ENCODE measurements around the gene KLHL34. TPM values are rescaled to one million over a fixed set of nuclear protein-coding genes. Genes with fewer than 3 reads are reported as not detected.

KLHL34 gene
- total and polyA plus RNA-seq, 2 of the 13 experiments (the other 11 are each of a cell fraction or from before 2014, with no cell fraction given) = not detected

DNA sequence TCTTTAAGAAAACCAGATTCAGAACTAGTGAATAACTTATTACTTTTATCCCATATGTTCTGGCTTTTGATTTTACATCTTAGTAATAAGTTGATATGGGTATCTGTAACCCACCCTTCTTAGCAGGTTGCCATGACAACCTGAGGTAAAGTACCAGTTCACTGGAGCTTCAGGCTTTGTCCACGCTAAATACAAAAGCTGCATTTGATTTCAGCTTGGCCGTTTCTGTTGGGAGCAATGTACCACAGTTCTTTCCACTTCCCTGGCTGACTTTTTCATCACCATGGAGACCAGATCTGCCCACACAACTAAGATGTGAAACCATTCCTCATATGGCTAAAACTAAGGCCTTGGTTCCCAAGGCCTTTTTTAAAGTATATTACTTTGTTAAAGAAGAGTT, 26.1 kb downstream of the KLHL34 start:
- CTCF ChIA-PET (ENCODE audit: low intra/inter-chr PET ratio, low total read pairs) = no interaction called here
- no peak overlapping the region for H3K4me3 ChIP-seq (replicated peaks in 1 of 3; ENCODE audit: insufficient read depth in 1 of 3, low read depth in 2 of 3, low read length in 3 of 3)

More for the DNA sequence above, 26.1 kb downstream of the KLHL34 start:
- H3K9ac ChIP-seq (ENCODE audit: insufficient read depth, low read depth, low read length) = no peak overlapping the region
- BruUV-seq (replicated peaks) = no TSS peak
- intact Hi-C loops (cut with micrococcal nuclease; ENCODE audit: unreplicated experiment) (no loop called here), in situ Hi-C loops (cut with HindIII; ENCODE audit: extremely low pct_ligation_motif_present, low pct_unique_long_range_greater_than_20kb) (no loop called here)
- TF ChIP-seq TEAD2 (CRISPR knock-in tag; IDR thresholded peaks at IDR 0.05) (no peak), PAWR (CRISPR knock-in tag; IDR thresholded peaks at IDR 0.05; ENCODE audit: borderline replicate concordance) (no peak), ZBTB44 (CRISPR knock-in tag; IDR thresholded peaks at IDR 0.05) (no peak), YEATS2 (CRISPR knock-in tag; IDR thresholded peaks at IDR 0.05; ENCODE audit: borderline replicate concordance) (no peak), MED13 (CRISPR knock-in tag; IDR thresholded peaks at IDR 0.05) (no peak), ZNF451 (CRISPR knock-in tag; IDR thresholded peaks at IDR 0.05) (no peak), RARG (CRISPR knock-in tag; IDR thresholded peaks at IDR 0.05; ENCODE audit: low read depth) (no peak)
- TF ChIP-seq, protein P1, sequence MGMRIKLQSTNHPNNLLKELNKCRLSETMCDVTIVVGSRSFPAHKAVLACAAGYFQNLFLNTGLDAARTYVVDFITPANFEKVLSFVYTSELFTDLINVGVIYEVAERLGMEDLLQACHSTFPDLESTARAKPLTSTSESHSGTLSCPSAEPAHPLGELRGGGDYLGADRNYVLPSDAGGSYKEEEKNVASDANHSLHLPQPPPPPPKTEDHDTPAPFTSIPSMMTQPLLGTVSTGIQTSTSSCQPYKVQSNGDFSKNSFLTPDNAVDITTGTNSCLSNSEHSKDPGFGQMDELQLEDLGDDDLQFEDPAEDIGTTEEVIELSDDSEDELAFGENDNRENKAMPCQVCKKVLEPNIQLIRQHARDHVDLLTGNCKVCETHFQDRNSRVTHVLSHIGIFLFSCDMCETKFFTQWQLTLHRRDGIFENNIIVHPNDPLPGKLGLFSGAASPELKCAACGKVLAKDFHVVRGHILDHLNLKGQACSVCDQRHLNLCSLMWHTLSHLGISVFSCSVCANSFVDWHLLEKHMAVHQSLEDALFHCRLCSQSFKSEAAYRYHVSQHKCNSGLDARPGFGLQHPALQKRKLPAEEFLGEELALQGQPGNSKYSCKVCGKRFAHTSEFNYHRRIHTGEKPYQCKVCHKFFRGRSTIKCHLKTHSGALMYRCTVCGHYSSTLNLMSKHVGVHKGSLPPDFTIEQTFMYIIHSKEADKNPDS (CRISPR knock-in tag; IDR thresholded peaks at IDR 0.05) = no peak
- TF ChIP-seq, protein P2, sequence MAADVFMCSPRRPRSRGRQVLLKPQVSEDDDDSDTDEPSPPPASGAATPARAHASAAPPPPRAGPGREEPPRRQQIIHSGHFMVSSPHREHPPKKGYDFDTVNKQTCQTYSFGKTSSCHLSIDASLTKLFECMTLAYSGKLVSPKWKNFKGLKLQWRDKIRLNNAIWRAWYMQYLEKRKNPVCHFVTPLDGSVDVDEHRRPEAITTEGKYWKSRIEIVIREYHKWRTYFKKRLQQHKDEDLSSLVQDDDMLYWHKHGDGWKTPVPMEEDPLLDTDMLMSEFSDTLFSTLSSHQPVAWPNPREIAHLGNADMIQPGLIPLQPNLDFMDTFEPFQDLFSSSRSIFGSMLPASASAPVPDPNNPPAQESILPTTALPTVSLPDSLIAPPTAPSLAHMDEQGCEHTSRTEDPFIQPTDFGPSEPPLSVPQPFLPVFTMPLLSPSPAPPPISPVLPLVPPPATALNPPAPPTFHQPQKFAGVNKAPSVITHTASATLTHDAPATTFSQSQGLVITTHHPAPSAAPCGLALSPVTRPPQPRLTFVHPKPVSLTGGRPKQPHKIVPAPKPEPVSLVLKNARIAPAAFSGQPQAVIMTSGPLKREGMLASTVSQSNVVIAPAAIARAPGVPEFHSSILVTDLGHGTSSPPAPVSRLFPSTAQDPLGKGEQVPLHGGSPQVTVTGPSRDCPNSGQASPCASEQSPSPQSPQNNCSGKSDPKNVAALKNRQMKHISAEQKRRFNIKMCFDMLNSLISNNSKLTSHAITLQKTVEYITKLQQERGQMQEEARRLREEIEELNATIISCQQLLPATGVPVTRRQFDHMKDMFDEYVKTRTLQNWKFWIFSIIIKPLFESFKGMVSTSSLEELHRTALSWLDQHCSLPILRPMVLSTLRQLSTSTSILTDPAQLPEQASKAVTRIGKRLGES (CRISPR knock-in tag; IDR thresholded peaks at IDR 0.05; ENCODE audit: borderline replicate concordance) = no peak
- no peak overlapping the region for H3K27ac ChIP-seq (ENCODE audit: extremely low read length, insufficient read depth, low read length)
- DNase-seq (ENCODE audit: low spot score) (no peak), ATAC-seq (no peak), FAIRE-seq (no peak)
- H3K36me3 ChIP-seq (replicated peaks in 1 of 2; ENCODE audit: control insufficient read depth in 1 of 2, insufficient read depth in 2 of 2, low read length in 2 of 2) = no peaks in the 10 kb centered on the region
- no peaks in the 10 kb centered on the region for H3K9me3 ChIP-seq (ENCODE audit: low read length)
- no peaks in the 10 kb centered on the region for H4K20me1 ChIP-seq (ENCODE audit: insufficient read depth, low read length)
- H3K79me2 ChIP-seq (ENCODE audit: insufficient read depth, low read length) = no peaks in the 10 kb centered on the region
- H3K4me2 ChIP-seq (ENCODE audit: low read depth, low read length) = no peak overlapping the region
- POLR2A ChIA-PET = no interaction called here
- no peaks in the 10 kb centered on the region for H3K4me1 ChIP-seq (ENCODE audit: insufficient read depth, low read length)
- no peak overlapping the region for H2AFZ ChIP-seq (ENCODE audit: low read length)
- H3K27me3 ChIP-seq (ENCODE audit: control insufficient read depth in 1 of 2, insufficient read depth in 2 of 2, low read length in 2 of 2) = no peaks in the 10 kb centered on the region
- WGBS (ENCODE audit: low lambda C conversion rate) = 54% methylated on average over 2 of the region's 2 CpGs

Data from HepG2 (cell line).